ENCODE results near the gene FASN.

Gene FASN

DNA sequence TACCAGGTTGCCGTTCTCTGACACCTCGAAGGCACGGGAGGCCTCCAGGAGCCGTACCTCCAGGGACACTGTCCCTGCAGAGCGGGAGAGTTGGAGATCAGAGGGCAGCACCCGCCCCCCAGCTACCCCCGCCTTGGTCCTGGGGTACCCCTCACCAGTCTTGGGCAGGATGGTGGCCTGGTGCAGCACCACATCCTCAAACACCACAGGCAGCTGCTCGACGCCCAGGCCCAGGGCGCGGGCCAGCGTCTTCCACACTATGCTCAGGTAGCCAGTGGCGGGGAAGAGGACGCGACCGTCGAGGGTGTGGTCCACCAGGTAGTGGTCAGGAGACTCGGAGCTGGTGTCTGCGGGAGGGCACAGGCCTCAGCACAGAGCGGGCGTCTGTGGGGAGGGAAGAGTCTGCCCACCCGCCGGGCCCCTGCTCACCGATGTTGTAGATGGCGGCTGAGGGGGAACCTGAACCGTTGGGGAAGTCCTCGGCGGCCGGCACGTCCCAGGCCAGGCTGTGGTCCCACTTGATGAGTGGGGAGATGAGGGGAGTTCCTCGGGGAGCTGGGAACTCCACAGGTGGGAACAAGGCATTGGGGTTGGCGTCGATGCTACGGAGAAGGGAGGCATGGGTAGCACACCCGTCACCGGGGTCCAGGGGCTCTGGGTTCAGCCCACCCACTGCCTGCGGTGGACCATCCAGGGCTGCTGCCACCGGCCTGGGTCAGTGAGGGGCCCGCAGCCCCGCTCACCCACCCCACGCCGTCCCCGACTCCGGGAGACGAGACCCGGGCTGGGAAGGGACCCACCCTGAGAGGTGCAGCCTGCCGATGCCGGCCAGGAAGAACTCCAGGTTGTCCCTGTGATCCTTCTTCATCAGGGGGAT lies 9.8 kb downstream of the FASN start:
- DNase-seq (ENCODE audit: low spot score): no peak

DNA sequence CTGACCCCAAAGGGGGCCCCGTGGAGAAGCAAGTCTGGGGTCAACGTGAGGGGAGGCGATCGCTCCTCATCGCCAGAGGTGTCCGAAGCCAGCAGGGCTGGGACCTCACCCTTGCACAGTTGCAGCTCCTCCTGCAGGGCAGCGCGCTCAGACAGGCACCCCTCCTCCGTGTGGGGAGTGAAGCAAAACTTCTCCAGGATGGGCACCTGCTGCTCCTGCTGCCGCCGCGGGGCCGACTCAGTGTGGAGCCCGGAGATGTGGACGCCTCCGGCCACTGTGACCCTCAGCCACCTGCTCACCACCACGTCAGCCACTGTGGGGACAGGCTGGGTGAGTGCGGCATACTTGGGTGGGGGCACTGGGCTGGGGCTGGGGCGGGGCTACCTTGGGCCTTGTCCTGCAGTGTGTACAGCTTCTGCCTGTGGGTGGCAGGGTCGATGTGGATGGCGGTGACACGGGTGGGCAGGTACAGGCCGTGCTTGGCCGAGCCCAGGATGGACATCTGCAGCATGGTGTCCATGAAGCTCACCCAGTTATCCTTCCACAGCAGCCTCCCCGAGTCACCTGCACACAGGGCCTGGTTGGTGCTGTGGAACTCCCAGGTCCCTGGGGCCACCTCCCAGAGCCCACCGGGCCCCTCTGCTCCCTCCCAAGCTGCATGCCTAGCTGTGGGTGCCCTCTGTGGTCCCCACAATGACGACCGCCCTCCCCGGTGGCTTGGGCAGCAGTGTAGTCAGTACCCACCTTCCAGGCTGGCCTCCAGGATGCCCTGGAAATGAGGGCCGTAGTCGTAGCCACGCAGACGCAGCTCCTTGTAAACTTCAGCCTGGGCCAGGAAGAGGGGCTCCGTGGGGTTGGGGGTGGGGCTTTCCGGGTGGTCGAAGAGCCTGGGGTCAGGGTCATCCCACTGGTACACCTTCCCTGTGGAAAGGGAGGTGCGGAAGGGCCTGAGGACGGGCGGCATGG lies 10.8 kb downstream of the FASN start:
- no peak for DNase-seq (ENCODE audit: low spot score)

DNA sequence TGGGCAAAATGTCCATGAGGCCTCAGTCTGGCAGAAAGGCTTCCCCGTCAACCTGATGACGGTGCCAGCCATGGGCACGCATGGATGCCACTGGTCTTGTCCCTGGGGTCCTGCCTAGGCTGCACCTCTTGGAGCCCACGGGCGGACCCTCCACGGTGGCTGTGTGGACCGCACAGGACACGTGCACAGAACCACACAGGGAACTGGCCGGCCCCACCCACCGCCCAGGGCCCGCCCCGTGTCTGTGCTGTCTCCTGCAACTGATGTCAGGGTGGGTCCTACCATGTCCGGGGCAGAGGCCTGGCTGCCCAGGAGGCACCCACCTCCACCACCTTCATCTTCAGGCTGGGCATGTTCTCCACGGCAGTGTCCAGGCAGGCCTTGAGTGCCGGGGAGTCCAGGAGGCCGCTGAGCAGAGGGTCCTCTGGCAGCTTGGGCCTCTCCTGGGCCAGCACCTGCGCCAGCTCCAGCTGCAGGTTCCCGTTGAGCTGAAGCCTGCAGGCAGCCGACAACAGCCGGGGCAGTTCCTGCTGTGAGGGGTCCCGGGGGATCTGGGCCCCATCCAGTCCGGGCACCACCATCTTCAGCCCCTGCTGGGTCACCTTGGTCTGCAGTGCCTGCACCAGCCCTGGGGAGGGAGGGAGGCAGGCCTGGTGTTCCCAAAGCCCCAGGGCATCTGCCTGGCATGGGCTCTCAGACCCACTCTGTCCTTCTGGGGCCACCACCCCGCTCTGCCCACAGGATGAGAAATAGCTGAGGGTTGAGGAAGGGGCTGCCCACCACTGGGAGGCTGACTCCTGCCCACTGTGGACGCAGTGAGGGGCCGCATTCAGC lies 11.9 kb downstream of the FASN start:
- no peak for DNase-seq (ENCODE audit: low spot score)

DNA sequence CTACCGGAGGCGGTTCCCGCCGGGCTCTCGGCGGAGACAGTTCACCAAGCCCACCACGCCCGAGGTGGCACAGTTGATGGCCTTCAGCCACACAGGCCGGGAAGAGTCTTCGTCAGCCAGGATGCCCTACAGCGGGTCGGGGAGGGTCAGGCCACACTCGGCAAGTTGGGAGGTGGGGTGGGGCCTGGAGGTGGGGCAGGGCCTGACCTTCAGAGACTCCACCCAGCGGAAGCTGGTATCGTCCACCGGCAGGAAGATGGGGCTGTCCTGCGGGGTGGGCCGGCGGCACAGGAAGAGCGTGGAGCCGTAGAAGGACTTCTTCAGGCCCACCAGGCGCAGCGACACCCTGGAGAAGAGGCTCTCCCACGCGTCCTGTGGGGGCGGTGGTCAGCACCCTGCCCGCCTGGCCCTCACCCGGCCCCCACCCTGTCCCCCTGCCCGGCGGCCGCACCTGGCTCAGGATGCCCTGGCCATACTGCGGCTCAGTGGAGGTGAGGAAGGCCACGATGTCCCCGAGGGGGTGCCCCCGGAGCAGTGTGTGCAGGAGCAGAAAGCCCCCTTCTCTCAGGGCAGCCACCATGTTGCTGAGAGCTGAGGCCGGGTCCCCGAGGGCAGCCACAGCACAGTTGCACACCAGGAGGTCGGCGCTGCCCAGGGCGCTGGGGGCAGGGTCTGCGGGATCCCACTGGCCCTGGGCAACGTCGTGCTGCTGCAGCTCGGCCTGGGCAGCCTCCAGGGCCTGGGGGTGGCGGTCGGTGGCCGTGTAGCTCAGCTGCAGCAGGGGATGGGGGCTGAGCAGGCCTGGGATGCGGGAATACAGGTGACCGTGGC lies 12.8 kb downstream of the FASN start:
- DNase-seq (ENCODE audit: low spot score): no peak

DNA sequence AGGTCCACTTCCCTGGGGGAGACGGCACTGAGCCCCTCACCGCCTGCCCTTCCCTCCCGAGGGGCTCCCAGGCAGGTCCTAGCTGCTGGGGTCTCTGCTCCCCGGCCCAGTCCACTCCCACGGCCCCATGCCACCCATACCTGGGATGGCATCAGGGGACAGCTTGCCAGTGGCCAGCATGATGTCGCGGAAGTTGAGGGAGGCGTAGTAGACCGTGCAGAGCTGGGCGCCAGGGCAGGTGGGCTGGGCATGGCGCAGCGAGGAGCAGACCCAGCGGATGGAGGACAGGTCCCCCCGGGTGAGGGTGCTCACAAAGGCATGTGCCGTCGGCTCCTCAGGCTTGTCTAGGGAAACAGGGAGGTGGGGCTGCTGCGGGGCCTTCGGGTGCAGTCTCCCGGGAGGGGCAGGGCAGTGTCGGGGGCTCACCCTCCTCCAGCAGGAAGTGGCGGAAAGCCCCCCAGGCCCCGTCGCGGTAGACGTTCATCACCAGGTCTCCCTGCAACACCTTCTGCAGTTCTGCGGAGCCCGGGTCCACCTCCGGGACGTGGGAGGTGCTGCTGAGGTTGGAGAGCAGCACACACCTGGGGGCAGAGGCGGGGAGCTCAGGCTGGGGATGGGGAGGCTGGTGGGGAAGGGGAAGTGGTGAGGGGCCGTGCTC lies 13.5 kb downstream of the FASN start:
- DNase-seq (ENCODE audit: low spot score): no peak

DNA sequence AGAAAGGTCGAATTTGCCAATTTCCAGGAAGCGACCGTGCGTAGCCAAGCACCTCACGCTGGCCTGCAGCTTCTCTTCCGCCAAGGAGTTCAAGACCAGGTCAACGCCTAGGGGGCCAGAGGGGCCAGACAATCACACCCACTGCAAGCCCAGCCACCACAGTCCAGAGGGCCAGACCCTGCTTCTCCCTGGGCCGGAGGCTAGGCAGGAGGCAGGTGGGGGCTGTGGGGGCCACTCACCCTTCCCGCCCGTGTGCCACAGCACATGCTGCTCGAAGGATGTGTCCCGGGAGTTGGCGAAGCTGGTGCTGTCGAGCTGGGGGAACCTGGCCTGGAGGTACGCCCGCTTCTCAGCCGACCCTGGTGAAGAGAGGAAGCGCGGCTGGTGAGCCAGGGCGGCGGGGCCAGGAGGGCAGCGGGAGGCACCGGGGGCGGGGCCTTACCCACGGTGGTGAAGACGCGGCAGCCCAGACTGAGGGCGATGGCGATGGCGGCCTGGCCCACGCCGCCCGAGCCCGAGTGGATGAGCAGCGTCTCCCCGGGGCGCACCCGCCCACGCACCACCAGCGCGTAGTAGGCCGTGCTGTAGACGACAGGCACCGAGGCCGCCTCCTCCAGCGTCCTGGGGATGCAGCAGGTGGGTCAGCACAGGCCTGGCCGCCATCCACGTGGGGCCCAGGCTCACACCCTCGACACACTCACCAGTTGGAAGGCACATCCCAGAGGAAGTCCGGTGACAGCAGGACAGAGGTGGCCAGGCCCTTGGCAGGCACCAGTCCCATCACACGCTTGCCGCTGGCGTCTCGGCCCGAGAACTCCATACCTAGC lies 14.3 kb downstream of the FASN start:
- DNase-seq (ENCODE audit: low spot score): no peak

DNA sequence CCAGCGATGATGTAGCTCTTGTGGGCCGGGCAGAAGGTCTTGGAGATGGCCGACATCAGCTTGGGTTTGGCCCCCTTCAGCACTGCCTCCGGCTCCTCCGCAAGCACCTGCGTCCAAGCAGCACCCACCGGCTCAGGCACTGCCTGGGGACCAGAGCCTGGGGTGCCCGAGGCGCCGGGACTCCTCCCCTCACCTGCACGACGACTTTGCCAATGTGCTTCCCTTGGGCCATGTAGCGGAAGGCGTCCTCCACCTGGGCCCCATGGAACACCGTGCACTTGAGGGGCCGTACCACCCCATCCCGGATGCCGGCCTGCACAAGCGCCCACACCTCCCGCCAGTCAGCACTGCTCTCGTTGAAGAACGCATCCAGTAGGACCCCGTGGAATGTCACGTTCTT lies 15.0 kb downstream of the FASN start:
- no peak for DNase-seq (ENCODE audit: low spot score)

DNA sequence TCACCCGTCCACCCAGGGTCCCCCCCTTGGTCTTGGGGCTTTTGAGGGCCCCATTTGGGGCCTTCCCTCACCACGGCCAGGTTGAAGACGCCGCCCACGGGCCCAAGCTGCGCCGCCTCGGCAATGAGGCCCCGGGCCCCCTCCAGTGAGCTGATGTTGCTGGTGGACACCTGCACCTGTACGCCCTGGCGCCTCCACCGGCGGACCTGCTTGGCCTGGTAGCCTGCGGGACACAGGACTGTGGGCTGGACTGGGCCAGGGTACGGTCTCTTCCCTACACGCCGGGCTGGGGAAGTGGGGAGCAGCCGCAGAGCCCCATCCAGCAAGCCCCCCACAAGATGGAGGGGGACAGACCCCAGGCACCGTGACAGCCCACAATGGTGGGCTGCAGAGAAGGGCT lies 15.6 kb downstream of the FASN start:
- DNase-seq (ENCODE audit: low spot score): no peak

DNA sequence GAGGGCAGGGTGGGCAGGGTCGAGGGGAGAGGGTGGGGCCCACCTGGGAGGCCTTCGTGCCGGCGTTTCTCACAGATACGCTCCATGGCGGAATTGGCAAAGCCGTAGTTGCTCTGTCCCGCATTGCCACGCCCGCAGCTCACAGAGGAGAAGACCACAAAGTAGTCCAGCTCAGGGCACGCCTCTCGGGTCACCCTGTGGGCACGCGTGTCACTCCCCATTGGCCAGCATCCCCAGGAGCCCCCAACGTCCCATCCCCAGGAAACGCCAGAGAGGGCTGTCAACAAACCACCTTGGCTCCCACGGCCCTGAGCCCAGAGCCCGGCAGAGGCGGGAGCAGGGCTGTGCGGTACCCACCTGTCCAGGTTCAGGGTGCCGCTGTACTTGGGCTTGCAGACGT lies 16.1 kb downstream of the FASN start:
- DNase-seq (ENCODE audit: low spot score): no peak

DNA sequence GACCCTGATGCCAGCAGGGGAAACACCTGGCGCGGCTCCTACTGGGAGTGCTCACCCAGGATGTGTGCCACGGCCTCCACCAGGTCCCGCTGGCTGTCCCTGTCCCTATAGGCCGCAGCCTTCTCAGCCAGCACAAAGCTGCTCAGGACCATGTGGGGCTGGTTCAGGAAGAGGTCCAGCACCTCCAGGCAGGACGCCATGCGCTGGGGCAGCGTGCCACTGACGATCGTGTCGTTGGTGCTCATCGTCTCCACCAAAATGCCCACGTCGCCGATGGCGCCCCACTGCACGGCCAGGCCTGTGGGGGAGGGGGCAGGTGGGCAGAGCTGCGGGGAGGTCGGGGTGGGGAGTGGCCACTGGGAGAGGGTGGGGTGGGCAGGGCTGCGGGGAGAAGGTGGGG lies 16.5 kb downstream of the FASN start:
- no peak for DNase-seq (ENCODE audit: low spot score)

DNA sequence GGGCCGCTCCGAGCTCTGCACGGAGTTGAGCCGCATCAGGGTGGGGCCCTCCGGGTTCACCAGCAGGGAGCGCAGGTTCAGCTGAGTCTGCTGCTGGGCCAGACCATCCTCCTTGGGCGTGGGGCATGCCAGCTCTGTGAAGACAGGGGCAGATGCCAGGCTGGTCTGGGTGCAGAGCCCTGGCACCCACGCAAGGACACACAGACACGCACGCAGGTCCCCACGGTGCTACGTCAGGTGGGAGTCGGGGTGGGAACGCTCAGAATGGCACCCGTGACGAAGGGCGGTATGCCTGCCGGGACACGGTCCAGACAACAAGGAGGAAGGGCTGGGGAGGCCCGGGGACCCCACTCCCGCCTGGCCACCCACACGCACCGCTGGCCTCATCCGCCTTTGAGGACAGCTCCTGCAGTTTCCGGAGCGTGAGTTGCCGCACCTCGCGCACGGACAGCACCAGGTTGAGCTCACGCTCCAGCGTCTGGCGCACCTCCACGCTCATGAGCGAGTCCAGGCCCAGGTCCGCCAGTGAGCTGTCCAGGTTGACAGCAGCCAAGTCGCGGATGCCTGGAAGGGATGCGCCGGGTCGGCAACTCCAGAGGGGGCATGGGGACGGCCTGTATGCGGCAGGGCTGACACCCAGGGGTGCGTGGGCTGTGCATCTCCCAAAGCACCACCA lies 17.1 kb downstream of the FASN start:
- no peak for DNase-seq (ENCODE audit: low spot score)

DNA sequence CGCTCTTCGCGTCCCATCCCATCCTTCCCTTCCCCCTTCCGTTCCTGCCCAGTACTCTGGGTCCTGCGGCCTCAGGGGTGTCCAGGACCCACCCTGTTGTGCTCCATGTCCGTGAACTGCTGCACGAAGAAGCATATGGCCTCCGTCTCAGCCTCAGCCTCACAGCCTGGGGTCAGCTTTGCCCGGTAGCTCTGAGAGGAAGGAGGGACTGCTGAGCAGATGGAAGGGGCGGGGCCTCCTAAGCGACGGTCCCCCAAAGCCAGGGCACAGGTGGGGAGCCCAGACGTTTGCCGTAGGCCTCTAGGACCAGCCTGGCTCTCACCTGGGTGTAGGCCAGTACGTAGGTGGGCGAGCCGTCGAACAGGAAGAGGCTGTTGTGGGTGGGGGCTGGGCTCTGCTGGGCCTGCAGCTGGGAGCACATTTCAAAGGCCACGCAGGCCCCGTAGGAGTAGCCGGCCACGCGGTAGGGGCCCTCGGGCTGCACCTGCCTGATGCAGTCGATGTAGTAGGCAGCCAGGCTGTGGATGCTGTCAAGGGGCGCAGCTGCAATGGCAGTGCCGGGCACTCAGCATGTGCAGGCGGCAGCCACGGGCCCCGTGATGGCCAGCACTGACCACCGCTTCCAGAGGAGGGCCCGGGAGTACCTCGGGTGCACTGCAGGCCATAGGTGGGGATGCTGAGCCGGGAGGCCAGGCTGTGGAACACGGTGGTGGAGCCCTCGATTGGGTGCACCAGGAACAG lies 17.8 kb downstream of the FASN start:
- no peak for DNase-seq (ENCODE audit: low spot score)

DNA sequence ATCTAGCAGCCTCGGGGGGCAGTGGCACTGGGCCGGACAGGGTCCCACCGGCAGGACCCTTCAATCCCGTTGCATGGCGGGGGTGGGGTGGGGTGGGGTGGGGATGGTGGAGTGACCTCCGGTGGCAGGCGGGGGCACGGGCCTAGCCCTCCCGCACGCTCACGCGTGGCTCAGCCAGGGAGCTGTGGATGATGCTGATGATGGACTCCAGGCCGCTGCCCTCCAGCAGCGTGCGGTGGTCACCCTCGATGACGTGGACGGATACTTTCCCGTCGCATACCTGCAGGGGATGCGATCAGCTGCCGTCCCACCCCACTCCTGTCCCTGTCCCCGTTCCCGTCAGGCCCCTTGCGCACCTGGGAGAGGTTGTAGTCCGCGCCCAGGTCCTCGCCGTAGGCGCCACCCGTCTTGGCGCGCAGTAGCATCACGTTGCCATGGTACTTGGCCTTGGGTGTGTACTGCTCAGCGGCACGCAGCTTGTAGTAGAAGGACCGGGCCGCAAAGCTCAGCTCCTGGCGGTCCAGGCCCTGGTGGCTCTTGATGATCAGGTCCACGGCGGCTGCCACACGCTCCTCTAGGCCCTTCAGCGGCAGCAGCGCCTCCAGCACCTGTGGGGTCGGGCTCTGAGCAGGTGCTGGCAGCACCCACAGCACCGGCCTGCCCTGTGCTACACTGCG lies 18.9 kb downstream of the FASN start:
- no peak for DNase-seq (ENCODE audit: low spot score)

DNA sequence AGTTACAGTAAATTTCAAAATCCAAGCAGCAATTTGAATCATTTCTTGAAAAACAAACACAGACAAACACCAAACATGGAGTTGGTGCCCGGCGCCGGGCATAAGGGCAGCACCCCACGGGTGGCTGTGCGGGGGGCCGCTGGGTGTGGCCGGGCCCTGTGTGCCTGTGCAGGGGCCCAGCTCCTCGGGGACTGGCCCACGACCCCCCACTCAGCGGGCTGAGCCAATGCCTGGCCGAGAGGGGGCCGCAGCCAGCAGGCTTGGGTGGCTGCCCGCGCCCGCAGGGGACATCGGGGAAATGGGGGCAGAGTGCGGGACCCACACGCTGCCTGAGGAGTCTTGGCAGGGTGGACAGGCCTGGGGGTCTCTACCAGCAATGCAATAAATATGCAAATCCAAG lies 19.6 kb downstream of the FASN start:
- no peak for DNase-seq (ENCODE audit: low spot score)

DNA sequence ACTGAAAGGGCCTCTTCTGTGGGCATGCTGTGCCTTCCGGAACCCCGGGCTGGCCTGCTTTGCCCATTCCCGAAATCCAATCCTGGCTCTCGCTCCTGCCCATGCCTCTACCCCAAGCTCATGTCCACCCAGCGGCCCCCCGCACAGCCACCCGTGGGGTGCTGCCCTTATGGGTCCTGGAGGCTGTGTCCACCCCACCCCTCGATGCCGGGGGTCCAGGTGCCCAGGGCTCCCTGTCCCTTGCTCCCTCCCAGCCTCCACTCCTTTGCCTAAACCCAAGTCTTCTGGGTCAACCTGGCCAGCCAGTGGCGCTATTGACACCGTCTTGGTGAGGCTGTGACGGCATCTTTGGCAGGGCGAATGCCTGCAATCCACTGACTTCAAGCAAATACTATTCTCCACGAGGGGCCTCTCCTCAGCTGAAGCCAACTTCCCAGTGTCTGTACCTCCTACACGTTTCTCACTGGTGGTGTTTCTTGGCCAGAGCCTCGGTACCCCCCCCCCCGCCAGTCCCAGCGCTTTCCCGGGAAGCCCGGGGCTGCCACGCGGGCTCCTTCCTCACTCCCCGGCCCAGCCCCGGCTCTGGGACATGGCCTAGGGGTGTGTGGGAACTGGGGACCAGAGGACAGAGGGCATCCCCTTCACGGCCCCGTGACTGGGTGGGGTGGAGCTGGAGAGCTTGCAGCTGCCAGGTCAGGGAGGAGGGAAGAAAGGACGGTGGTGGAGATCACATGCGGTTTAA lies 20.2 kb downstream of the FASN start:
- no peak for DNase-seq (ENCODE audit: low spot score)

DNA sequence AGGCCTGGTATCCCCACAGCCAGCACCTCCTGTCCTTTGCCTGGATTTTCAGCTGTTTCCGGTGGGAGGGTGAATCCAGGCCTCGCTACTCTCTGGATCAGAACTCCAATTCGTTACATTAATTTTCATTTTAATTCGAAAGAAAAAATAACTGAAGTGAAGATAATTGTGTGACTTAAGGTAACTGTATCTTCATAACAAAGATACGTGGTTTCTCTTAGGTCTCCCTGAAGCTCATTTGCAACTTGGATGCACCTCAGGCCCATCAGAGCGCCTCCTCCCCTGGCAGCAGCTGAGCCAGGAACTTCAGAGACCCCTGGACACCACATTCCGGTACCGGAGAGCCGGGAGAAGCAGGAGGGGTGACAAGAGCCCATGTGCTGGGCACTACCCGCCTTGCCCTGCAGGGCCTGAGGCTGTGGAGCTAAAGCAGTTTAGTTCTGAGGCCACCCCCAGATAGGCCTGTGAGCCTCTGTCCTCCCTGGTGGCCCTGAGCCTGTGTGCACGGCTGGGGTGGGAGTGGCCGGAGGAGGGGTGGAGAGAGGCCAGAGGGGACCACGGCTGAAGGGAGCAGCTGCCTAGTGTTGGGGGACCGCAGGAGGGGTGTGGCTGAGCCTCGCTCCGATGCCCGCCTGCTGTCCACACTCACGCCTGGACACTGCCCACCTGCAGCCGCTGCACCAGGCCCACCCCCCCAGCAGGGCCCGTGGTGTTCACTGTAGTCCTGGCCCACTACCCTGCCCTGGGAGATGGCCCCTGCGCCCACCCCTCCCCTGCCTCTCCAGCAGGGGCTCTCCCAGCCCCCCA lies 21.0 kb downstream of the FASN start:
- DNase-seq (ENCODE audit: low spot score): no peak
